Measurements from ENCODE around the gene RNU1-3.
"Not testable (repeated sequence)": the region's sequence is repeated elsewhere in the genome, so short reads cannot be mapped to it uniquely, and the experiment has no call there.

RNU1-3 gene

DNA sequence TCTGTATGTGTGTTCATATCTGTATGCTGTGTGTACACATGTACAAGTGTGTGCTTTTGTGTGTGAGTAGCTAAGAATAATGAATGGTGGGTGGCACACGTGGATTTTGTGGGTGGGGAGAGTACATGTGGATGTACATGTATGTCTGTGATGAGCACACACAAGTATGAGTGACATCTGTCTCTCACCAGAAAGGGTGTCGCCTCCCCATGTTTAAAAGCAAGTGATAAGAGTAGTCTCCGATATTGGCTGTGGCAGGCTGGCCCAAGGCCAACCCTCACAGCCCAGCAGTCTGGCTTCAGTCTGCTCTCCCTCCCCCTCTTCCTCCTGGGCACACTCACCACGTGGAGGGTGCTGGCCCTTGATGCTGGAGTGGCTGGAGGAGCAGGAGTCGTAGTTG, 36.9 kb upstream of the RNU1-3 start:
- not testable (repeated sequence) for H3K36me3 ChIP-seq (ENCODE audit: insufficient read depth, low read depth, low read length); H3K27ac ChIP-seq (ENCODE audit: low read length); H3K9me3 ChIP-seq (ENCODE audit: insufficient read depth, low read depth, low read length); H3K4me3 ChIP-seq (ENCODE audit: low read length); H3K4me1 ChIP-seq (ENCODE audit: insufficient read depth, low read length); H3K27me3 ChIP-seq (ENCODE audit: insufficient read depth, low read length); H3K9ac ChIP-seq (ENCODE audit: low read depth, low read length)

DNA sequence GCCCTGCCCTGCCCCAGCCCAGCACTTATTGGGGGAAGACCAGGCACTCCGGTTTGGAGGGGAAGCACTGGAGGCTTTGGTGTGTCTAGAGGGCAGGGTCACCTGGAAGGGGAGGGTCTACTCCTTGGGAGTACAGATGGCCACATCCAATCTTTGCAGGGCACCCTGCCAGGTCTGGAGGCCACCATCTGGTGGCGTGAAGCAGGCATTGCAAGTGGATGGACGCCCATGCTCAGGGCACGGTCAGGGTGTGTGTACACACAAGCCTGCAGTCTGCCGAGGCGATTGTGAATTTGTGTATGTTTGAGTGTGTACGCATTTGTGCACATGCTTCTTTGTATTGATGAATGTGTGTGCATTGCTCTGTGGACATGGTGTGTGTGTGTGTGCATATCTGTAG, 36.4 kb upstream of the RNU1-3 start:
- not testable (repeated sequence) for H3K9ac ChIP-seq (ENCODE audit: low read depth, low read length); H3K4me3 ChIP-seq (ENCODE audit: low read length); H3K9me3 ChIP-seq (ENCODE audit: insufficient read depth, low read depth, low read length); H3K4me1 ChIP-seq (ENCODE audit: insufficient read depth, low read length); H3K27ac ChIP-seq (ENCODE audit: low read length); H3K36me3 ChIP-seq (ENCODE audit: insufficient read depth, low read depth, low read length); H3K27me3 ChIP-seq (ENCODE audit: insufficient read depth, low read length)

DNA sequence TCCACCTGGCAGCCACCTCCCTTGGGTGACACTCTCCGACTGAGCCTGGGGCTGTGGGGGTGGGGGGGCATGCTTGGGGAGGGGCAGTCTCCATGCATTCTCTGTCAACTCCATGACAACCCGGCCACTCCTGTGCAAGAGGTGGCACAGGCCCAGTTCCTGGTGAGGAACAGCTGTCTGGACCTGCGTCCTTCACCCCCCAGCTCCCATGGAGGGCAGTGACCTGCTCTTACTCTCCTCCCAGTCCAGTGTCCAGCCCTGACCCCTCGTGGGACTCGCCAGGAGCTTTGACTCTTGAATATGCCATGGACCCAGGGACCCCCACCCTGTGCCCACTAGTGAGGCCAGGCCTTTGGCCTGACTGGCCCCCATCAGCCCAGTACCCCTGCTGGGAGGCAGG, 35.5 kb upstream of the RNU1-3 start:
- H3K4me1 ChIP-seq (ENCODE audit: insufficient read depth, low read length); H3K9ac ChIP-seq (ENCODE audit: low read depth, low read length); H3K36me3 ChIP-seq (ENCODE audit: insufficient read depth, low read depth, low read length); H3K27me3 ChIP-seq (ENCODE audit: insufficient read depth, low read length); H3K4me3 ChIP-seq (ENCODE audit: low read length); H3K27ac ChIP-seq (ENCODE audit: low read length); H3K9me3 ChIP-seq (ENCODE audit: insufficient read depth, low read depth, low read length): not testable (repeated sequence)

DNA sequence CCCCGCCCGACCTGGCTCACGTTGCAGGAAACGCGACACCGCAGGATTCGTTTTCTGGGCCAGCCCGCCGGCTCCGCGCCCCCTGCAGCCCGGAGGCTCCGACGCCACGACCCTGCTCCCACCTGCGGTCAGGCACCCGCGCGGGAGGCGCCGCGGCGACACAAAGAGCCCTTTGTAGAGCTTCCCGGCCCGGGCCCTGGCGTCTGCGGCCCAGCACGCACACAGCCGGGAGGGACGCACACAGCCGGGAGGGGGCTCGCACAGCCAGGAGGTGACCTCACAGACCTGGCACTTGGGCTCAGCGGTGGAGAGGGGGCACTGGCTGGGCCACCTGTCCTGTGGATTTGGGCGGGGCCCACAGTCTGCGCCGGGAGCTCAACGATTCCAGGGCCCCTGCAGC, 34.4 kb upstream of the RNU1-3 start:
- not testable (repeated sequence) for H3K4me1 ChIP-seq (ENCODE audit: insufficient read depth, low read length); H3K9ac ChIP-seq (ENCODE audit: low read depth, low read length); H3K36me3 ChIP-seq (ENCODE audit: insufficient read depth, low read depth, low read length); H3K4me3 ChIP-seq (ENCODE audit: low read length); H3K9me3 ChIP-seq (ENCODE audit: insufficient read depth, low read depth, low read length); H3K27ac ChIP-seq (ENCODE audit: low read length); H3K27me3 ChIP-seq (ENCODE audit: insufficient read depth, low read length)

DNA sequence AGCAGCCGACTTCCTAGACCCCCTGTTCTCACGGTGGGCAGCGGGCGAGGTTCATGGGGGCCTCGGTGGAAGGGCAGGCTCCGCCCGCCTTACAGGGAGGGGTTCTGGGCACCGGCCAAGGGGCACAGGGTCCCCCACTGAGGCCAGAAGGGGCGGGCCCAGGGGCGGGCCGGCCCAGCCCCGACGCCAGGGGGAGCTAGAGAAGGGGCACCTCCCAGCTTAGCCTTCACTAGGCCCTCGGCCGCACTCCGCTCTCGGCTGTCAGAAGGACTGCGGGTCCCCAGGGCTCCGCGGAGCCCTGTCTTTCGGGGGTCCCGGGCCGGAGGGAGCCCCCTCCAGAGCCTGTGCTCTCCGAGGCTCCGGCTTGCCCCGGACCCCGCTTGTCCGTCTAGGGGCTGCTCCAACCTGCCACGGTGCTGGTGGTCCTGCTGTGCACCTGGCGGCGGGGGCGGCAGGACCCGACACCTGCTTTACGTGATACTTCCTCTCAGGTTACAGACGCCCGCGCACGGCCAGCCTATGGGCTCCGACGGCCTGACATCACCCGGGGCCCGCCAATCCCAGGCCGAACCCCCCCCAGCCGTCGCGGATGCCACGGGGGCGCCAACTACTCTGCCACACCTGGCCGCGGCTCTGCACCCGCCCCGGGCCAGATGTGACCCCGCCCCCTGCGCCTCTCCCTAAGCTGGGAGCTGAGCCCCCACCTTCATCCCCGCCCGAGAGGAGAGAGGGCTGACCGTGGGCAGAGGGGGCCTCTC, 33.6 kb upstream of the RNU1-3 start:
- not testable (repeated sequence) for H3K4me3 ChIP-seq (ENCODE audit: low read length); H3K27ac ChIP-seq (ENCODE audit: low read length); H3K9me3 ChIP-seq (ENCODE audit: insufficient read depth, low read depth, low read length); H3K9ac ChIP-seq (ENCODE audit: low read depth, low read length); H3K36me3 ChIP-seq (ENCODE audit: insufficient read depth, low read depth, low read length); H3K4me1 ChIP-seq (ENCODE audit: insufficient read depth, low read length); H3K27me3 ChIP-seq (ENCODE audit: insufficient read depth, low read length)

- H3K9ac ChIP-seq (ENCODE audit: low read depth, low read length); H3K9me3 ChIP-seq (ENCODE audit: insufficient read depth, low read depth, low read length); H3K4me3 ChIP-seq (ENCODE audit: low read length); H3K27me3 ChIP-seq (ENCODE audit: insufficient read depth, low read length); H3K27ac ChIP-seq (ENCODE audit: low read length); H3K4me1 ChIP-seq (ENCODE audit: insufficient read depth, low read length); H3K36me3 ChIP-seq (ENCODE audit: insufficient read depth, low read depth, low read length): not testable (repeated sequence)
Measured at GRCh38 chr1:16699440-16699839, 32.7 kb upstream of the RNU1-3 start.

DNA sequence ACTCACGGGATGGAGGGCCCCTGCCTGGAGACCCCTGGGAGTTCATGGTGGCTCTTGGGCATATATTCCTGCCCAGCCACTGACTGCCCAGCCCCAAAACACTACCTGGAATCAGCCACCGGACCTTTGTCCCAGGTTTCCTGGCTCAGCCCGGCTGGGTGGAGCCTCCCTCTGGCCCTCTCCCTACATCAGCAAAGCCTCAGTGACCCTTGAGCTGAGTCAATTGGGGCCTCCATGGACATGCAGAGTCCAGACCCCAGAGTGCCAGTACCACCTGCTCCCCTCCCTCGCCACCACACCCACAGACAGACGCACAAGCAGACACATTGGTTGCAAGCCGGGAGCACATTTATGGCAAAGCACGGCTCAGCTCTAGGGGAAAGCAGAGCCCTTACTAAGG, 30.4 kb upstream of the RNU1-3 start:
- H3K27me3 ChIP-seq (ENCODE audit: insufficient read depth, low read length); H3K9ac ChIP-seq (ENCODE audit: low read depth, low read length); H3K27ac ChIP-seq (ENCODE audit: low read length); H3K9me3 ChIP-seq (ENCODE audit: insufficient read depth, low read depth, low read length); H3K4me1 ChIP-seq (ENCODE audit: insufficient read depth, low read length); H3K4me3 ChIP-seq (ENCODE audit: low read length); H3K36me3 ChIP-seq (ENCODE audit: insufficient read depth, low read depth, low read length): not testable (repeated sequence)

DNA sequence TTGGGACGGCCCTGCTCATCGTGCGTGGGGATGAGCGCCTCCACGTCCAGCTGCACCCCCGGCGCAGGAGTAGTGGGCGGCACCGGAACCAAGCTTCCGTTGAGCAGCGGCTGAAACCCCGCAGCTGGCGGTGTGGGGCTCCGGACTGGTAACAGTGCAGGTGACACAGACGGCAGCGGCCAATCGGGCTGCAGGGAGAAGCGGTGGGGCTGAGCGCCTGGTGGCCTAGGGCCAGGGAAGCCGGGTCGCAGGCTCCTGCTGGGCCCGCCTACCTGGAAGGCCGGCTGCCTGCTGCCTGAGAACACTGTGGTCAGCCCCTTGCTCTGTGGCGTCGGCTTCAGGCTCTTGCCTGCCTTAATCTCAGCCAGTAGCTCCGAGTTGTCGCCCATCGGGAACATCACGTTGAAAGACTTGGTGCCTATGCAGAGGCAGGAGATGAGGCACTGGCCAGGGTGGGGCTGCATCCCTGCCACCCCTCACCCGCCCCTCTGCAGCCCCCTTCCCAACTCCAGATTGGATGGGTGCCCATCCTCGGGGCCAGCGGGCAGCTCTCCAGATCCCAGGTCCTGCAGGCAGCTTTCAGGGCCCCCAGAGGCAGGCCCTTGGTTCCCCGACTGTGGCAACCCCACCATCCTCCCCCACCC, 29.9 kb upstream of the RNU1-3 start:
- not testable (repeated sequence) for H3K36me3 ChIP-seq (ENCODE audit: insufficient read depth, low read depth, low read length); H3K4me3 ChIP-seq (ENCODE audit: low read length); H3K9ac ChIP-seq (ENCODE audit: low read depth, low read length); H3K9me3 ChIP-seq (ENCODE audit: insufficient read depth, low read depth, low read length); H3K27me3 ChIP-seq (ENCODE audit: insufficient read depth, low read length); H3K27ac ChIP-seq (ENCODE audit: low read length); H3K4me1 ChIP-seq (ENCODE audit: insufficient read depth, low read length)

- H3K27ac ChIP-seq (ENCODE audit: low read length); H3K4me3 ChIP-seq (ENCODE audit: low read length); H3K9me3 ChIP-seq (ENCODE audit: insufficient read depth, low read depth, low read length); H3K4me1 ChIP-seq (ENCODE audit: insufficient read depth, low read length); H3K36me3 ChIP-seq (ENCODE audit: insufficient read depth, low read depth, low read length); H3K9ac ChIP-seq (ENCODE audit: low read depth, low read length); H3K27me3 ChIP-seq (ENCODE audit: insufficient read depth, low read length): not testable (repeated sequence)
Measured at GRCh38 chr1:16694308-16694702, 27.6 kb upstream of the RNU1-3 start.

- H3K4me1 ChIP-seq (ENCODE audit: insufficient read depth, low read length); H3K4me3 ChIP-seq (ENCODE audit: low read length): not testable (repeated sequence)
Measured at GRCh38 chr1:16693449-16694307, 26.9 kb upstream of the RNU1-3 start.

GRCh38 chr1:16692717-16693448, 26.1 kb upstream of the RNU1-3 start:
- H3K36me3 ChIP-seq (ENCODE audit: insufficient read depth, low read depth, low read length); H3K27me3 ChIP-seq (ENCODE audit: insufficient read depth, low read length); H3K4me1 ChIP-seq (ENCODE audit: insufficient read depth, low read length); H3K9ac ChIP-seq (ENCODE audit: low read depth, low read length); H3K9me3 ChIP-seq (ENCODE audit: insufficient read depth, low read depth, low read length); H3K4me3 ChIP-seq (ENCODE audit: low read length); H3K27ac ChIP-seq (ENCODE audit: low read length): not testable (repeated sequence)

More at GRCh38 chr1:16693449-16694307, 26.9 kb upstream of the RNU1-3 start:
- H3K27me3 ChIP-seq (ENCODE audit: insufficient read depth, low read length); H3K36me3 ChIP-seq (ENCODE audit: insufficient read depth, low read depth, low read length); H3K9me3 ChIP-seq (ENCODE audit: insufficient read depth, low read depth, low read length); H3K27ac ChIP-seq (ENCODE audit: low read length); H3K9ac ChIP-seq (ENCODE audit: low read depth, low read length): not testable (repeated sequence)
